HEK293 (cell line): ENCODE measurements around the gene ARRDC2.

ENCODE experiments used
- GLI4 ChIP-seq: fragments of 450-650 bp; formaldehyde crosslinking; IDR thresholded peaks from 2 replicates; pipeline ENCODE4 v1.5.1; 2016; ENCODE audit warnings: missing biosample characterization, missing genetic modification characterization
- ZBTB1 ChIP-seq: fragments of 450-650 bp; formaldehyde crosslinking; IDR thresholded peaks from 2 replicates; pipeline ENCODE4 v1.5.1; 2016; ENCODE audit warnings: missing biosample characterization, missing genetic modification characterization
- ZNF18 ChIP-seq: fragments of 450-650 bp; formaldehyde crosslinking; IDR thresholded peaks from 2 replicates; pipeline ENCODE4 v1.5.1; 2016; ENCODE audit warnings: missing biosample characterization, missing genetic modification characterization
- ZNF211 ChIP-seq: fragments of 450-650 bp; formaldehyde crosslinking; IDR thresholded peaks from 2 replicates; pipeline ENCODE4 v1.5.1; 2016; ENCODE audit warnings: low read depth, missing biosample characterization, missing genetic modification characterization
- ZNF404 ChIP-seq: fragments of 450-650 bp; formaldehyde crosslinking; IDR thresholded peaks from 2 replicates; pipeline ENCODE4 v1.5.1; 2017; ENCODE audit warnings: missing biosample characterization, missing genetic modification characterization
- ZNF513 ChIP-seq: fragments of 450-650 bp; IDR thresholded peaks from 2 replicates; pipeline ENCODE4 v1.5.1; 2018; ENCODE audit warnings: missing biosample characterization, missing genetic modification characterization
- ZNF639 ChIP-seq: fragments of 450-650 bp; formaldehyde crosslinking; IDR thresholded peaks from 2 replicates; pipeline ENCODE4 v1.5.1; 2016; ENCODE audit warnings: missing biosample characterization, missing genetic modification characterization
- ZXDB ChIP-seq: fragments of 450-650 bp; formaldehyde crosslinking; IDR thresholded peaks from 2 replicates; pipeline ENCODE4 v1.5.1; 2016; ENCODE audit warnings: missing biosample characterization, missing genetic modification characterization

ARRDC2 gene

GRCh38 chr19:18063463-18063862 lies 55.5 kb downstream of the ARRDC2 start (continued):
- TF ChIP-seq ZNF18 (tag by site-specific recombination) = no peak
- TF ChIP-seq GLI4 (tag by site-specific recombination) = no peak
- TF ChIP-seq ZBTB1 (tag by site-specific recombination) = no peak
- TF ChIP-seq ZNF513 (tag by site-specific recombination) = no peak
- peak; percentile 21; the same call in 1 of the 2 replicates for TF ChIP-seq ZXDB (tag by site-specific recombination)
- peak; percentile 42; the same call in 1 of the 2 replicates for TF ChIP-seq ZNF639 (tag by site-specific recombination)
- no peak for TF ChIP-seq ZNF404
- TF ChIP-seq ZNF211 (tag by site-specific recombination) = no peak
